ENCODE results near the gene GALNT6.

GALNT6 gene

DNA sequence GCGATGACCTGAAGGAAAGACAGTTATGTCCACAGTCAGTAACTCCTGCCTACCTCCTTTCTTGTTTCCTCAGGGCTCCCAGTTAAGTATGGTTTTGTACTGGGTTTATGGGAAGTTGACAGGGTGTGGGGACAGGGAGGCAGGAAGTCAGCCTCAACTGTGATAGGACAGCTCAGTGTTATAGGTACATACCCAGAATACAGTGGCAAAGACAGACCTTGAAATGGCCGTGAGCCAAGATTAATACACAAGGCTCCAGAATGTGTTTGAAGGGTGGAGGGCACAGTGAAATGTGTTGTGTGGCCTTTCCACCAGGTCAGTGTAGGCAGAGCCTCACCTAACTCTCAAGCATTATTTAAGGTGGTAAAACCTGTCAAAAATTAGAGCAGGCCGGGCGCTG lies 62.6 kb downstream of the GALNT6 start:
- TF ChIP-seq CTCF (conservative IDR thresholded peaks at IDR 0.05), result no peak
- H3K27ac ChIP-seq, result no peak overlapping the region

DNA sequence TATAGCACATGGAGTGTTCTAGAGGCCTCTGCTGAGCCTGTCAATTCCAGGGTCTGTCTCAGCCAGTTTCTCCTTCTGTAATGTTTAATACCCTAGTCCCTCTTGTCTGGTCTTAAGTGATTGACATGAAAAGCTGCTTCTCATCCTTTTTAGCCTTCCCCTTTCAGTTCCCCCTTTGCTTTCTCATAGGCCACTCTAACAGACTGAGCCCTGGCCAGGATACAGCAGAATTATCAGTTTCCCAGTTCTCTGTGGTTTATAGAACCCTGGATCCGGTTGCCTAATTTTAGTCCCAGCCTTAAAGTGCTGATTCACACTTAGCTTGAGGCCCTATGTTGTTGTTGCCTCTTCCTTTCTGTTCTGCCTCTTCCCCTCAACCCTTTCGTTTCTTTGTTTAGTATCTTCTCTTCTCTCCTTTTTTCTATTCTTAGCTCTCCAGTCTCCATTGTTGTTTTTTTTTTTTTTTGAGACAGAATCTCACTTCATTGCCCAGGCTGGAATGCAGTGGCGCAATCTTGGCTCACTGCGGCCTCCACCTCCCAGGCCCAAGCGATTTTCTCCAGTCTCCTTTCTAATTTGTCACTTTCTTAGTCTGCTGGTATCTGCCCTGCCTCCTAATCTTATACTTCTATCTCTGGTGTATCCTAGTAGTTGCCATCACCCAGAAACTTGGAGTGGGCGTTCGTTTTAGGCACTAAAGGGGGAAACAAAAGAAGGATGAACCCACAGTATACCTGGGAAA lies 64.3 kb downstream of the GALNT6 start:
- no peak for TF ChIP-seq ZFX (IDR thresholded peaks at IDR 0.05)
- TF ChIP-seq CTCF (conservative IDR thresholded peaks at IDR 0.05), result no peak
- no peak overlapping the region for H3K27ac ChIP-seq

DNA sequence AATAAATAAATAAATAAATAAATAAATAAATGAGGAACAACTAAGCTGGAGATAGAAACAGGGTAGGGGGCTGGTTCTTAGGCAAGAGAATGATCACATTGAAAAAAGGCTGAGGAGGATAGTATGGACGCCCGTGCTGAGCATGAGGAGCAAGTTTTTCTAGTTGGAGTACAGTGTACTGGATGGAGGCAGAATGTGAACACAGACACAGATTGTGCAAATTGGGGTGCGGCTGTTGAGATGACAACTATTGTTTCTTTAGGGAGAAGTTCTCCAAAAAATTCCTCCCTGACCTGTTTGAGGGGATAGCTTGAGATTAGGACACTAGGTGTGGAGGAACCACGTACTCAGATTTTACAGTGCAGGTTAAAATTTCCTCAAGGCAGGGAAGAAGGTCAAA lies 66.3 kb downstream of the GALNT6 start:
- no peak overlapping the region for H3K27ac ChIP-seq
- no peak for TF ChIP-seq ZFX (IDR thresholded peaks at IDR 0.05)
- no peak for TF ChIP-seq CTCF (conservative IDR thresholded peaks at IDR 0.05)

DNA sequence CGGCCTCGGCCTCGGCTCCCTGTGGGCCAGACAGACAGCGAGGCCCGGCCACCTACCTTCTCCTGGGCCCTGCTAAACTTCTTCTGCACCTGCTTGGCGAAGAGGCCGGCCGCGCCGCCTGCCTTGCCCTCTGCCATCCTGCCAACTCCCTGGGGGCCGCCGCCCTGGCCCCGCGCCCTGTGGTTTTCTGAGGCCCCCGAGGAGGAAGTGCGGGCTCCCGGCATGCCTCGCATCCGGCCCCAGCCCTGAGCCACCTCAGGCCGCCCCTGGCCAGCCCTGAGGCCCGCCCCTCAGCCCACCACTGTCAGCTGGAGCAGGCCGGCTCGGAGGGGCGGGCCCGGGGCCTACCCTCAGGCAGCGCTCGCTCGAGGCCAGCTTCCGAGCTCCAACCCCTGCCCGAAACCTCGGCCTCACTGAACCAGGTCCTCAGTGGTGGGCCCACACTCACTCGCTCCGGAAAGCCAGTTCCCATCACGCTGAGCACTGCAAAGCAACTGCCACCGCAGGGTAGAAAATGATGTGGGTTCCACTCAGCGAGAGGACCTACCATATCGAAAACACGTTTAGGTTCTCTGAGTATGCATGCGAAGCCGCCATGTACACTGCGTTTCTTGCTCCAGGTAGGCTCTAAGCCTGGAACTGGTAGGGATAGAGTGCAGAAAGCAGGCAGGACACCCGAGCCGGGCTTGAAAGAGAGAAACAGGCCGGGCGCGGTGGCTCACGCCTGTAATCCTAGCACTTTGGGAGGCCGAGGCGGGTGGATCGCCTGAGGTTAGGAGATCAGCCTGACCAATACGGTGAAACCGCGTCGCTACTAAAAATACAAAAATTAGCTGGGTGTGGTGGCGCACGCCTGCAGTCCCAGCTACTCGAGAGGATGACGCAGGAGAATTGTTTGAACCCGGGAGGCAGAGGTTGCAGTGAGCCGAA lies 67.0 kb downstream of the GALNT6 start, which contains the start of gene BIN2:
Gene BIN2, minus strand, starts transcription at position 209 of the 930 bp plus-strand sequence. Its CDS starts 72 bp downstream, at position 137.
- TF ChIP-seq CTCF (conservative IDR thresholded peaks at IDR 0.05) (no peak), ZFX (IDR thresholded peaks at IDR 0.05) (no peak)
- H3K27ac ChIP-seq, result no peak within 1 kb of the TSS

- no peak overlapping the region for H3K27ac ChIP-seq
- TF ChIP-seq ZFX (IDR thresholded peaks at IDR 0.05), result no peak
- no peak for TF ChIP-seq CTCF (conservative IDR thresholded peaks at IDR 0.05)
Observed at GRCh38 chr12:51323317-51323960, 67.8 kb downstream of the GALNT6 start.

DNA sequence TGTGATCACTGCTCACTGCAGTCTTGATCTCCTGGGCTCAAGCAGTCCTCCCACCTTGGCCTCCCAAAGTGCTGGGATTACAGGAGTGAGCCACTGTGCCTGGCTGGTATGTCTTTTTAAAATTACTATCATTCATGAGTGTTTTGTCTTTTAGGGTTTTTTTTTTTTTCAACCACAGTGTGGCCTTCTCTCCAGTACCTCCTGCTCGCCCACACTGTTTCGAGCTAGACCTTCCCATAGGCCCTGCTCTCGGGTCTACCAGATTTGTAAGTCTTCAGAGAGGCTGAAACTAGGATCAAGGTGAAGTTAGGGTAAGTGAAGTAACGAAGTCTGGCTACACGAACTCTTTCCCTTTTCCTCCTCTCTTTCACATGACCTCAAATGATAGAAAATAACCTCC lies 68.8 kb downstream of the GALNT6 start:
- no peak overlapping the region for H3K27ac ChIP-seq
- TF ChIP-seq CTCF (conservative IDR thresholded peaks at IDR 0.05) (no peak), ZFX (IDR thresholded peaks at IDR 0.05) (no peak)

Measured in C4-2B (cell line).